ENCODE data around the gene IPPK. TPM values are rescaled to one million over a fixed set of nuclear protein-coding genes. Genes with fewer than 3 reads are reported as not detected.
A peak's percentile ranks its signal among the peaks of the same experiment; 100 is the strongest.

The IPPK gene
- total and polyA plus RNA-seq, 2 of the 8 experiments (the other 6 are each of a cell fraction or from before 2014, with no cell fraction given): 10.5 to 13.6 TPM

GRCh38 chr9:92659601-92660000, 10.3 kb downstream of the IPPK start:
- Histone ChIP-seq H4K20me1 (replicated peaks in 1 of 2; ENCODE audit: control insufficient read depth in 1 of 2, insufficient read depth in 2 of 2, low read length in 2 of 2) (peaks cover 4 to 19% of the 10 kb centered on the region in 2 experiments), H2BK12ac (ENCODE audit: low read depth, low read length) (no peak overlapping the region), H2AFZ (ENCODE audit: low read length) (no peak overlapping the region), H4K91ac (replicated peaks; ENCODE audit: insufficient read length, low read length) (no peak overlapping the region), H2BK120ac (replicated peaks; ENCODE audit: low read depth, low read length) (no peak overlapping the region), H3K23me2 (ENCODE audit: low read depth, low read length) (no peaks in the 10 kb centered on the region), H2BK20ac (ENCODE audit: low read length) (no peak overlapping the region), H2BK5ac (ENCODE audit: low read depth, low read length) (no peak overlapping the region), H3K9me3 (ENCODE audit: insufficient read depth in 2 of 2, low read depth in 1 of 2, low read length in 1 of 2) (no peaks in the 10 kb centered on the region), H2BK15ac (ENCODE audit: low read length) (no peak overlapping the region), H3K79me2 (ENCODE audit: control insufficient read depth in 1 of 2, insufficient read depth in 2 of 2, low read length in 2 of 2) (peaks cover 0 to 40% of the 10 kb centered on the region in 2 experiments; a peak in 3 of 4 replicates), H3K4ac (replicated peaks; ENCODE audit: insufficient read length, low read depth, low read length) (no peak overlapping the region), H3K79me1 (ENCODE audit: low read depth, low read length) (peaks cover 18% of the 10 kb centered on the region), H3K4me1 (replicated peaks in 1 of 4; ENCODE audit: control insufficient read depth in 3 of 4, insufficient read depth in 4 of 4, low read length in 3 of 4) (peaks cover 0 to 14% (median 3%) of the 10 kb centered on the region in 4 experiments; a peak in 4 of 7 replicates), H3K4me2 (ENCODE audit: insufficient read depth in 1 of 2, low read depth in 2 of 2, low read length in 2 of 2) (peak overlapping the region in 1 of 2 experiments; percentile 34; a peak in 1 of 4 replicates), H3K14ac (ENCODE audit: insufficient read length) (no peak overlapping the region), H4K8ac (ENCODE audit: extremely low read depth, insufficient read depth, low read length) (no peak overlapping the region), H3K56ac (replicated peaks; ENCODE audit: insufficient read length, low read depth, low read length) (no peak overlapping the region), H3K18ac (ENCODE audit: extremely low read depth, low read length) (no peak overlapping the region), H3K23ac (ENCODE audit: insufficient read length) (no peak overlapping the region), H4K5ac (ENCODE audit: insufficient read length, low read depth, low read length) (no peak overlapping the region), H3K36me3 (ENCODE audit: control insufficient read depth in 2 of 4, insufficient read depth in 4 of 4, low read length in 3 of 4) (peaks cover 0 to 4% (median 0%) of the 10 kb centered on the region in 4 experiments; a peak in 1 of 8 replicates), H3K27me3 (replicated peaks in 1 of 4; ENCODE audit: control insufficient read depth in 3 of 4, extremely low read depth in 1 of 4, insufficient read depth in 3 of 4, low read length in 3 of 4) (no peaks in the 10 kb centered on the region), H2AK5ac (ENCODE audit: low read depth, low read length) (no peak overlapping the region), H3K27ac (ENCODE audit: low read depth, low read length) (no peak overlapping the region), H3K9ac (replicated peaks in 1 of 4; ENCODE audit: extremely low read depth in 1 of 4, low read depth in 3 of 4, low read length in 3 of 4) (0 out of 7 replicates have a peak overlapping the region, but pooled peaks of 1 of the 4 experiments have one; percentile 32), H3K4me3 (ENCODE audit: extremely low read depth in 1 of 4, insufficient read depth in 2 of 4, low read depth in 3 of 4, low read length in 4 of 4) (no peak overlapping the region)
- ChIA-PET POLR2A (ENCODE audit: partially characterized antibody) (interaction anchor here (1.1 kb wide), 1 partner anchor 370 kb away, joined by 3 read pairs; no protein-coding TSS in a partner anchor), CTCF (ENCODE audit: partially characterized antibody) (interaction anchor here (1.0 to 3.4 kb wide), 8 partner anchors 8 to 158 kb away, joined by 3 to 13 read pairs (median 3); no protein-coding TSS in a partner anchor)
- WGBS, 2 experiments (ENCODE audit: extremely low coverage in 1 of 2, insufficient coverage in 1 of 2, insufficient read length in 1 of 2, insufficient replicate concordance in 2 of 2, low coverage in 1 of 2, low lambda C conversion rate in 2 of 2, missing lambda C conversion rate in 1 of 2): 77% methylated on average over 10 of the region's 10 CpGs; no CpG with 5 or more reads in 1 of the 2 experiments
- no peak for DNase-seq (ENCODE audit: low read depth in 1 of 2, low spot score in 2 of 2)
- no peak for FAIRE-seq
- TF ChIP-seq USF2 (IDR thresholded peaks at IDR 0.05; ENCODE audit: low read length) (no peak), SAP30 (IDR thresholded peaks at IDR 0.05; ENCODE audit: insufficient read depth, insufficient replicate concordance, low read length) (no peak), MAX (IDR thresholded peaks at IDR 0.05) (no peak), RBBP5 (IDR thresholded peaks at IDR 0.05; ENCODE audit: borderline replicate concordance, low read depth, low read length) (no peak), MAFK (IDR thresholded peaks at IDR 0.05; ENCODE audit: low read depth, low read length) (no peak), JUN (IDR thresholded peaks at IDR 0.05; ENCODE audit: low read depth, low read length) (no peak), PHF8 (conservative IDR thresholded peaks at IDR 0.05; ENCODE audit: low read depth, low read length) (no peak), E2F6 (IDR thresholded peaks at IDR 0.05) (no peak), EP300 (IDR thresholded peaks at IDR 0.05; ENCODE audit: borderline replicate concordance in 1 of 2, low read depth in 2 of 2, low read length in 2 of 2) (no peak), POLR2AphosphoS5 (IDR thresholded peaks at IDR 0.05; ENCODE audit: low read depth, low read length) (no peak), BRCA1 (IDR thresholded peaks at IDR 0.05; ENCODE audit: low read depth, low read length) (no peak)

Data from H1 (cell line).